ENCODE data around the gene ARHGAP26.
"Not testable (repeated sequence)": the region's sequence is repeated elsewhere in the genome, so short reads cannot be mapped to it uniquely, and the experiment has no call there.

ARHGAP26 gene

GRCh38 chr5:142998316-142999020 is 228.3 kb downstream of the ARHGAP26 start:
- no peak for DNase-seq

- not testable (repeated sequence) for DNase-seq
Observed at GRCh38 chr5:143000551-143000950, 230.4 kb downstream of the ARHGAP26 start.

GRCh38 chr5:143001764-143002351 is 231.7 kb downstream of the ARHGAP26 start:
- peak; percentile 65 for DNase-seq

- DNase-seq, result peak; percentile 91
Observed at GRCh38 chr5:143002459-143003327, 232.5 kb downstream of the ARHGAP26 start.

- DNase-seq, result no peak
Observed at GRCh38 chr5:143003328-143003636, 233.1 kb downstream of the ARHGAP26 start.

- peak; percentile 28 for DNase-seq
Observed at GRCh38 chr5:143004361-143005145, 234.4 kb downstream of the ARHGAP26 start.

- DNase-seq, result no peak
Observed at GRCh38 chr5:143006501-143006900, 236.3 kb downstream of the ARHGAP26 start.

GRCh38 chr5:143008032-143008431 is 237.9 kb downstream of the ARHGAP26 start:
- no peak for DNase-seq

- peak; percentile 88 for DNase-seq
Observed at GRCh38 chr5:143008809-143009521, 238.8 kb downstream of the ARHGAP26 start.

- no peak for DNase-seq
Observed at GRCh38 chr5:143010351-143010750, 240.2 kb downstream of the ARHGAP26 start.

- peak; percentile 84 for DNase-seq
Observed at GRCh38 chr5:143011585-143011984, 241.4 kb downstream of the ARHGAP26 start.

- no peak for DNase-seq
Observed at GRCh38 chr5:143013176-143013891, 243.2 kb downstream of the ARHGAP26 start.

GRCh38 chr5:143014017-143014651 is 244.0 kb downstream of the ARHGAP26 start:
- no peak for DNase-seq

GRCh38 chr5:143016777-143017516 is 246.8 kb downstream of the ARHGAP26 start:
- peak; percentile 38 for DNase-seq

- DNase-seq, result no peak
Observed at GRCh38 chr5:143017541-143017940, 247.4 kb downstream of the ARHGAP26 start.

- no peak for DNase-seq
Observed at GRCh38 chr5:143017992-143018391, 247.8 kb downstream of the ARHGAP26 start.

- no peak for DNase-seq
Observed at GRCh38 chr5:143019157-143019556, 249.0 kb downstream of the ARHGAP26 start.

GRCh38 chr5:143019614-143020515 is 249.7 kb downstream of the ARHGAP26 start:
- DNase-seq, result no peak

- no peak for DNase-seq
Observed at GRCh38 chr5:143021595-143021994, 251.4 kb downstream of the ARHGAP26 start.

All from fibroblast of skin of right quadriceps (primary cell).